ENCODE data around the gene PDK2.

The PDK2 gene

DNA sequence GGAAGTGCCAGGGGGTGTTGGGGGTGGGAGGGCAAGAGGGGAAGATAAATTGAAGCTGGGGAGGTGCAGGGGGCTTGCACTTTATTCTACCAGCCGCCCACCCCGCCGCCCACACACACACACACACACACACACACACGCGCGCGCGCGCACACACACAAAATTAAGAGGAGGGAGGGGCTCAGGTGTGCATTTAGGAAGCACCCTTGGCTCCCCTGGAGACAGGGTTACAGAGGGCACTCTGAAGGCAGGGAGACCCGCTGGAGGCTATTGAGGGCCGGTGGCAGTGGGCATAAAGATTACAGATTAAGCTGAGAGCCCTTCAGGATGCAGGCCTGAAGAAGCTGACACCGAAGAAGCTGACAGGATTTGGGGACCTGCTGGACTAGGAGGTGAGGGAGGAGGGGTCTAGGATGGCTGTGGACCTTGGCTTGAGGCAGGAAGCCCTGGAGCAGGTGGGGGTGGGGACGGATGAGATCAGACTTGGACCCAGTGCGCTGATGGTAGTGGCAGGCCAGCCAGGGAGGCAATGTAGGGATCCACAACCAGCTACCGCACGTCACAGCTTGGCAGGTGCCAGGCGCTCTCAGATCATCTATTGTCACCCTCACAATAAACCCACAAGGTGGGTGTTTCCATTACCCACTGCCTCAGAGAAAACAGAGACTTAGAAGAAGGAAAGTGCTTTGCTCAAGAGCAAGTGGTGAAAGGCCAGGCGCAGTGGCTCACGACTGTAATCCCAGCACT, 35.6 kb downstream of the PDK2 start:
- Mint-ChIP-seq H3K4me1 (peaks cover 28% of the 10 kb centered on the region), H3K36me3 (peaks cover 6% of the 10 kb centered on the region), H3K4me3 (peak overlapping the region; percentile 70), H3K27me3 (peaks cover 9% of the 10 kb centered on the region), H3K27ac (peak overlapping the region; percentile 81), H3K9me3 (no peaks in the 10 kb centered on the region)
- ATAC-seq (ENCODE audit: low read depth) (peak; percentile 33), DNase-seq (ENCODE audit: low spot score in 2 of 2) (no peak)

DNA sequence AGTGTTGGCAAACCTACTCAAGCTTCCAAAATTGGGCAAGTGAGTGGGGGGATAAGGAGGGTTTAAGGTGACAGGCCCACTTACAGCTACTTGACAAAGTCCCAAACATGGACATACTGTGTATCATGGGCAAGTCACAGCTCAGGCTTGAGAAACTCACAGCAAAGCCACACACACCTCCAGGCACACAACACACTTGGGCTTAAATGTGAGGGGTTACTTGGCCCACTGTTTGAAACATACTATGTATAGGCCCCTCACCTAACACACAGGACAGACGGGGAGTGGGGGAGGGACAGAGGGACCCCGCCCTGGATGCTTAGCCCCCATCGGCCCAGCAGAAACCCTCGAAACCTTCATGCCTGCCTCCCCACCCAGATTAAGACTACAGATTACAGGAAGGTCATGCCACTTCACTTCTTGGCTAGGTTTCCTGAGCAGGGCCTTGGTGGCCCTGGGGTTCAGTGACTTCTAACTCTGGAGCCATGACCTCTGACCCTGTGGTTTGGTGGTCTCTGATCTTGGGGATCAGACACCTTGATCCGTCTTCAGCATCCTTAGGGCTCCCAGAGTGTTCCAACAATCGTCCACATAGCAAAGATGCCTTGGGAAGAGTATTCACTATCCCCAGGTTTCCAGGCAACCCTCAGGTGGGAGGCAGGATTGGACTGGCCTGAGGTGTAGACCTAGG, 37.1 kb downstream of the PDK2 start:
- Mint-ChIP-seq H3K4me1 (peaks cover 33% of the 10 kb centered on the region), H3K9me3 (no peaks in the 10 kb centered on the region), H3K27ac (peak overlapping the region; percentile 81), H3K27me3 (peaks cover 9% of the 10 kb centered on the region), H3K4me3 (no peak overlapping the region), H3K36me3 (peaks cover 19% of the 10 kb centered on the region)
- ATAC-seq (ENCODE audit: low read depth) (no peak), DNase-seq (ENCODE audit: low spot score in 2 of 2) (no peak)

DNA sequence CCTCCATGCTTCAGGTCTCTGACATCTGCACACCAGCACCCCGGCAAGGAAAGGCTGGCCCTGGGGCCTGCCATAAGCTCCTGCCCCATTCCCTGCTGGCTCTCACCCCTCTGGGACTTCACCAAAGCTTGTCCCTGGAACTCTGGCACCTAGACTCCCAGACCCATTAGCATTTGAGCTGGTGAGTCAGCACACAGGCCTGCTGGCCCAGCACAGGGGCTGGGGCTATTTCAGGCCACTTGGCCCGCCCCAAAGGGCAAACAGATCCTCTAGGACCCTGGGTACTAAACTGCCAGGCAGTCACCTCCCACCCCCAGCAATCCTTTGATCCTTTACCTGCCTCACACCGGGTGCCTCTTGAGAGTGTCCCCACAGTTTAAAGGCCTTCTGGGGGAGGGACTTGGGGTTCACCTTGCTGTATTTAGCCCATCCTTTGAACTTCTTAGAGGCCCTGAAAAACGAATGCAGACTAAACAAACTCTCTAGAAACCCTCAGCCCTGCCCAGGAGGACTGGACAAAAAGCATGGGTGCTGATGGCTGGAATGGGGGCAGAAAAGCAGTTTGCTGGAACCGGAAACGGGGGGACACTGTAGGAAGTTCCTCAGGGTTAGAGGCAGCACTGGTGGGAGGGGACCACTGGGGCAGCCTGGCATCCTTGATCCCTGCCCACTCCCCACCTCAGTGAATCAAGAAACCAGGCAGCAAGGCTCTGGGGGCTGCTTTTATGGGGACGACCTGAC, 38.0 kb downstream of the PDK2 start:
- peaks cover 28% of the 10 kb centered on the region for H3K36me3 Mint-ChIP-seq

DNA sequence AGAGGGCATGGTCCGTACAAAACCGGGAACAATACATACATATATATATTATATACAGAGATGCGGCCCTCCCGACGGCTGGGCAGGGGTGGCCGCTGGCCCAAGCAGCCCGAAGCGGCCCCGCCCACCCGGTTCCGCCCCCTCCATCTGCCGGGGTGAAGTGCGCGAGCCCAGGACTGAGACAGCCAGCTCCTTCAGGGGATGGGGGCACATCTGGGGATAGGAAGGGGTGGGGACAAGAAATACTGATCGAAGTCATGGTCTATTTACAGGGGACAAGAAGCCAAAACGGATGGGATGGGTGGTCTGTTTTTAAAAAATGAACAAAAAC, 38.6 kb downstream of the PDK2 start:
- Mint-ChIP-seq H3K27ac (no peak overlapping the region), H3K36me3 (peaks cover 30% of the 10 kb centered on the region), H3K27me3 (peaks cover 4% of the 10 kb centered on the region), H3K9me3 (no peaks in the 10 kb centered on the region), H3K4me1 (peaks cover 34% of the 10 kb centered on the region), H3K4me3 (no peak overlapping the region)
- no peak for DNase-seq (ENCODE audit: low spot score in 2 of 2)
- no peak for ATAC-seq (ENCODE audit: low read depth)

More for the DNA sequence above, 38.0 kb downstream of the PDK2 start:
- ATAC-seq (ENCODE audit: low read depth) (no peak), DNase-seq (ENCODE audit: low spot score in 2 of 2) (no peak)
- peak overlapping the region; percentile 47 for H3K27ac Mint-ChIP-seq
- peaks cover 38% of the 10 kb centered on the region for H3K4me1 Mint-ChIP-seq
- H3K27me3 Mint-ChIP-seq, result peaks cover 9% of the 10 kb centered on the region
- H3K9me3 Mint-ChIP-seq, result no peaks in the 10 kb centered on the region
- H3K4me3 Mint-ChIP-seq, result no peak overlapping the region

DNA sequence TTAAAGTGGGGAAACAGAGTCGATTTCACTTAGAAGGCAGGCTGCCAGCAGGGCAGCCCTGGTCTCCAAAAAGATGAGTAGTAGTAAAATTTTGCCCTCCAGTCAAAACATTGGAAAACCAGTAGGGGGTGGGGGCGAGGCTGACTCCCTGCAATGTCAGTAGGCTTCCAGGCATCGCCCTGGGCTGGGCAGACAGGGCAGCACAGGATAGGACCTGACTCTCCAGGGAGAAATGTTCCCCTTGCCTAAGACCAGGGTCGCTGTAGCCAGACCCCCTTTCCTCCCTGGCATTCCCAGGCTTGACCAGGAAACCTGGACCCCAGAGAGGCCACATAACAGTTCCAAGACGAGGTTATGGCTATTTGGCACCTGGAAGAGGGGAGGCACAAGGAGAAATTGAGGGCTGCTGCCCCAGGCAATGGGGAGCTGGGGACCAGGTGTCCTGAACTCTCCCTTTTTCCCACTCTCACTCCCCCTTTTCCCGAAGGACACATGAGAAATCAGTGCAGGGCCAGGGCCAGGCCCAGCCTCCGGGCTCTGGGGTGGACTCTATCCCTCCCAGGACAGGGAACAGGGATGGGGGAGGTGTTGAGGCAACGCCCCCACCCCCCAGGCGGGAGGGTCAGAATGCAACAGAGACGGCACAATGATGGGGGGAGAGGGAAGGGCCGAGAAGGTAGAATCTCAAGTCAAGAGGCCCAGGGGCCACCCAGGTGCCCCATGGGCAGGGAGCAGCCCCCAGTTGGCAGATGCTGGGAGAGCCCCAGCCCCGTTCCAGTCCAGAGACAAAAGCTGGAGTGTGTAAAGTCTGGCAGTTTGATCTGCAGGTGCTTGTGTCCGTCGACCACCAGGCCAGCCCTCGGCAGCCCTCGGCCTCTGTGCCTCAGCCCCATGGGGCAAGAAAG, 39.3 kb downstream of the PDK2 start:
- ATAC-seq (ENCODE audit: low read depth) (no peak), DNase-seq (ENCODE audit: low spot score in 2 of 2) (no peak)
- H3K36me3 Mint-ChIP-seq, result peaks cover 30% of the 10 kb centered on the region
- no peak overlapping the region for H3K4me3 Mint-ChIP-seq
- no peaks in the 10 kb centered on the region for H3K9me3 Mint-ChIP-seq
- peaks cover 33% of the 10 kb centered on the region for H3K4me1 Mint-ChIP-seq
- H3K27me3 Mint-ChIP-seq, result peaks cover 3% of the 10 kb centered on the region
- H3K27ac Mint-ChIP-seq, result no peak overlapping the region

DNA sequence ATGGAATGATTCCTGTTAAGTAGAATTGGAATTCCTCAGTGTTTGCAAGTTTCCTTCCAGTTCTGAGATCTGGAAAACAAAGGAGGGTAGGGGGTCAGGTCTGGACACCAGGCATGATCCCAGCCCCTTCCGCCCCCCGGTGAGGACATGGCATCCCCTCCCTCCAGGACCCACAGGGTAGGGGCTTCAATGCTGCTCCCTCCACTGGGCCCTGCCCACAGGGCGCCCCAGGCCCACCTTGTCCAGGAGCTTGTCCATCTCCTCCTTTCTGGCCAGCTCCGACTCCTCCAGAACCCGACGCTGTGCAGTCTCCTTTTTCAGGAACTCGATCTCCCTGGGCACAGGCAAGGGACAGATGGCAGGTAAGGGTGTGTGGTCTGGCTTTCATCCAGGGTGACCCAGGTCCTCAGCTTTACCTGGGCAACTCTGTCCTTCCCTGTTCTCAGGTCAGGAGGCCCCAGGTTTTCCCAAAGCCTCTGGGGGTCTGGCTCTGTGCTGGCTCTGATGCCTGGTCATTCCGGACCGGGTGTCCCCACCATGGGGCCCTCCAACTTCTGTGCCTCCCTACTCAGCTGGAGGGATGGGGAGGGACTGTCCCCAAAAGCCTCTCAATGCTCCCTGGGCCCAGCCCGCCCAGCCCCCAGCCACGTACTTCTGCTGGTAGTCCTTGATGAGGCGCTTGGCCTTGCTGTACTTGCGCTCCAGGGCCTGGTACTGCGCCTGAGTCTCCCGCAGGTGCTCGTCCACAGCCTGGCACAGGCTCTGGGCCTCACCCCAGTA, 40.4 kb downstream of the PDK2 start:
- H3K27ac Mint-ChIP-seq, result no peak overlapping the region
- DNase-seq (ENCODE audit: low spot score in 2 of 2) (no peak), ATAC-seq (ENCODE audit: low read depth) (no peak)
- peaks cover 37% of the 10 kb centered on the region for H3K4me1 Mint-ChIP-seq
- no peaks in the 10 kb centered on the region for H3K9me3 Mint-ChIP-seq
- H3K36me3 Mint-ChIP-seq, result peaks cover 33% of the 10 kb centered on the region
- peaks cover 1% of the 10 kb centered on the region for H3K27me3 Mint-ChIP-seq
- H3K4me3 Mint-ChIP-seq, result no peak overlapping the region

DNA sequence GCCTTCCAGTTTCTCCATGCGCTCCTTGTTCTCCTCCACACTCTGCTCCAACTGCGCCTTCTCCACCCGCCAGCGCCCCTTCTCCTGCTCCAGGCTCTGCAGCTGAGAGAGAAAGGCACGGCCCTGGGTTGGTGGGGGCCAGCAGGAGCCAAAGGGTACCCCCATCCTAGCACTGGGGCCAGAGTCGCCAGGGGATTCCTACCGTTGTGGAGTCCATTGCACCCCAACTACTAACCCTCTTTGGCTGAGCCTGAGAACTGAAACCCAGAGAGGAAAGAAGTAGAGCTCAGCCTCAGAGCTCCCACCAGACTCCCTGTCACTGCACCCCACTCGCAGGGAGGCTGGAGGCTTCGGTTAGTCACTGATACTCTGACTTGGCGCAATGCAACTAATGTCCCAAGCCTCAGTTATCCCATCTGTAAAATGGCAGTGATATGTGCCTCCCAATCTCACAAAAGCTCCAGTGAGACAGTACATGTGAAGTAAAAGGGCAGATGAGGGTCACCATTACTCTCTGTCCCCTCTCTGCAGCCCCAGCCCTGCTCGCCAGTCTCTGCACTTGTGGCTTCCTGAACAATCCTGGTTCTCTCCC, 41.0 kb downstream of the PDK2 start:
- H3K27ac Mint-ChIP-seq, result peak overlapping the region; percentile 85
- peaks cover 1% of the 10 kb centered on the region for H3K27me3 Mint-ChIP-seq
- ATAC-seq (ENCODE audit: low read depth), result no peak
- H3K9me3 Mint-ChIP-seq, result no peaks in the 10 kb centered on the region
- no peak for DNase-seq (ENCODE audit: low spot score in 2 of 2)
- peaks cover 36% of the 10 kb centered on the region for H3K36me3 Mint-ChIP-seq
- H3K4me1 Mint-ChIP-seq, result peaks cover 35% of the 10 kb centered on the region
- H3K4me3 Mint-ChIP-seq, result no peak overlapping the region

DNA sequence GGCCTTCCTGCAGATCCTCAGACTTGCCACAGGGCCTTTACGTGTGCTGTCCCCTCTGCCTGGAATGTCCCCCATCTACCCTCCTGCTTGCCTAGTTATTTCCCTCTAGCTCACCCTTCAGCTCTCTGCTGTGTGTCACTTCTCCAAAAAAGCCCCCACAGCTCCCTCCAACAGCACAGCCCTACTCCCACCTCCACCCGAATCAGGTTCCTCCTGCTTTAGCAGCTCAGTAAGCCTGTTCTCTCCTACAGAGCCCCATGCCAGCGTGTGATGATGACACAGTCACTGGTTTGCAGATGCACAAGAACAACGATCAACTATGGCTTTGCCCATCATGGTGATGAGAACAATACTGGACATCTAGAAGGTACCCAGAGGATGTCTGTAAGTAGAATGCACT, 41.9 kb downstream of the PDK2 start:
- Mint-ChIP-seq H3K4me3 (no peak overlapping the region), H3K27ac (peak overlapping the region; percentile 85), H3K9me3 (no peaks in the 10 kb centered on the region), H3K36me3 (peaks cover 40% of the 10 kb centered on the region), H3K27me3 (no peaks in the 10 kb centered on the region), H3K4me1 (peaks cover 41% of the 10 kb centered on the region)
- DNase-seq (ENCODE audit: low spot score in 2 of 2) (no peak), ATAC-seq (ENCODE audit: low read depth) (no peak)

DNA sequence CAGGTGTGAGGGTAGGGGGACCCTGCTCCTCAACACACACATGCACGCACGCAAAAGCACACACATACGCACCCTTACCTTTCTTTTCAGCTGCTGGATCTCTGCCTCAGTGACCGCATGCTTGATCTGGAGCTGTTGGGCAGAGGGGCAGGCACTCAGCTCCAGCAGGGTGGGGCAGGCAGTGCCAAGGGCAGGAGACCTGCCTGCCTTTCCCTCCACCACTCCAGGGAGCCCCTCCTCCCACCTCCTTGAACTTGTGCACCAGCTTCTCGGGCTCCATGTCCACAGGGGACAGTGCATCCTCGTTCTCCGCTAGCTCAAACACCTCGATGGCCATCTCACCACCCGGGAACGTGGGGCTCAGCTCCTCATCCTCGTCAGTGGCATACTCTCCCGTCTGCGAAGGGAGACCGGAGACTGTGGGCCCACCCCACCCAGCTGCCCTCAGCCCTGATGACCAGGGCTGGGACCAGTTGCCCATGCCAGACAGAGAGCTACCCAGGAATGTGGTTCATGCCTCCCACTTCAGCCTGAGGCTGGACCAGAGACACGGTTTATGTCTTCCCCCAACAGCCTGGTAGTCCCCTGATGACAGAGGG, 44.1 kb downstream of the PDK2 start:
- Mint-ChIP-seq H3K36me3 (peaks cover 52% of the 10 kb centered on the region), H3K4me1 (peaks cover 58% of the 10 kb centered on the region), H3K27ac (peak overlapping the region; percentile 7), H3K9me3 (no peaks in the 10 kb centered on the region), H3K27me3 (no peaks in the 10 kb centered on the region), H3K4me3 (no peak overlapping the region)
- DNase-seq (ENCODE audit: low spot score in 2 of 2), result no peak
- ATAC-seq (ENCODE audit: low read depth), result no peak

DNA sequence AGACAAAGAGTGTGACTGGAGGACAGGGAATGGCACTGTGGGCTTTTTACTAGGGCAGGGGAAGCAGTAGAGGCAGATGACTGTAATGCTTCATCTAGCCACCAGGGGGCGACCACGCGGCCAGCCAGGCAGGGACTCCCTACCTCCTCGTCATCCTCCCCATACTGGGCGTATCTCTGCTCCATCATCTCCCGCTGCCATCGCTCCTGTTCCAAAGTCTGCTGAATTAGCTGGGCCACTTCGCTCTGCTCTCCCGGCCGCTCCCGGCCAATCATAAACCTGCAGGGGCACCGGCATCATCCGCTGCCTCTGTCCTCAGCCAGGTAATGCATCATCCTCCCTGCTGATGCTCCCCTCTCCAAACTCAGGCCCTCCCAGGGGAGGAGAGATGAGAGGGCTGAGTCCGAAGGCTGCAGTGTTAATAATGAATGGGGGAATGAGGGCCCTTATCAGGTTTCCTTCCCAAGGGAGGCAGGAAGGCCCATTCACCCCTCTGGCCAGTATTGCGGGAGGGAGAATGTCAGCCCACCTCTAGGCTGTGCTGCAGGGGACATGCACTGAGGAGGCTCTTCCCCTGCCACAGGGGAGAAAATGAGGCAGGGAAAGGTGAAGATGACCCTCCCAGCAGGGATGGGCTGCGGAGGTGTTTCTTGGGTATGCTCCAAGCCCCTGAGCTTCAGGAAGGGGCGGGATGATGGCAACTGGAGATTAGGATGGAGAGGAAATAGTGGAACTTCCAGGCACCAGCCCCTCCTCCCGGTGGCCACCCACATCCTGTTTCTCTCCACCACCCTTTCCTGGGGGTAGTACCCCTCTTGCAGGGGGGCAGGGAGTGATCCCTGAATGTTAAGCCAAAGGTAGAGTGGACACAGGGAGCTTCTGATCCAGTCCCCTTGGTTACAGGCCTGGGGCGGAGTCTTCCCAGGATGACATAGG, 45.1 kb downstream of the PDK2 start:
- Mint-ChIP-seq H3K4me1 (peaks cover 63% of the 10 kb centered on the region), H3K9me3 (no peaks in the 10 kb centered on the region), H3K27ac (peak overlapping the region; percentile 7), H3K27me3 (no peaks in the 10 kb centered on the region), H3K36me3 (peaks cover 57% of the 10 kb centered on the region), H3K4me3 (peak overlapping the region; percentile 32)
- ATAC-seq (ENCODE audit: low read depth) (peak; percentile 90), DNase-seq (ENCODE audit: low spot score in 2 of 2) (peak; percentile 81 to 86)

DNA sequence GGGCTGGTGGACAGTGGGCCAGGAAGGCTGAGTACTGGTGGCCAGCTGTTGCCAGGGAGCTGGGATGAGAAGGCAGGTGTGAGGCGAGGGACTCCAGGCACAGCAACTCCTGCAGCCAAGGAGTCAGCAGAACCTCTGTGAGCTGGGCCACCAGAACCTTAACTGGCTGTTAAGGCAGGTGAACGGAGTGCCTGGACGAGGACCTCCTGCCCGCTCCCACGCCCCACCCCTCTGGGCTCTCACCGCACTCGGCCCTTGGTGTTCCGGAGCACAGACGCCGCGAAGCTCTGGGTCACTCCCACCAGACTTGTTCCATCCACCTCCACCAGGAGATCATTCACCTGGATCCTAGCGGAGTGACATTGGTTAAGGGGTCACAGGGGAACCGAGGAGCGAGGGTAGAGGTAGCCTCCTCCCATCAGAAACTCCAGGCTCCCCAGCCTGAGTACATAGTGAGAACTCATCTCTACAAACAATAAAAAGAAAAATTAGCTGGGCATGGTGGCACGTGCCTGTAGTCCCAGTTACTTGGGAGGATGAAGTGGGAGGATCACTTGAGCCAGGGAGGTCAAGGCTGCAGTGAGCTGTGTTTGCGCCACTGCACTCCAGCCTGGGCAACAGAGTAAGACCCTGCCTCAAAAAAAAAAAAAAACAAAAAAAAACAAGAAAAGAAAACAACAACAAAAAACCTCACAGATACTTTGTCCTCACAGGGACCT, 46.0 kb downstream of the PDK2 start:
- Mint-ChIP-seq H3K4me3 (peak overlapping the region; percentile 60), H3K27ac (peak overlapping the region; percentile 54), H3K9me3 (no peaks in the 10 kb centered on the region), H3K4me1 (peaks cover 71% of the 10 kb centered on the region), H3K36me3 (peaks cover 57% of the 10 kb centered on the region), H3K27me3 (no peaks in the 10 kb centered on the region)
- DNase-seq (ENCODE audit: low spot score in 2 of 2) (no peak), ATAC-seq (ENCODE audit: low read depth) (no peak)
